ENCODE measurements around the gene SLC7A11.

The SLC7A11 gene

GRCh38 chr4:138242076-138242833 is at the start of gene SLC7A11:
SLC7A11 (minus strand) TSS chr4:138242349; CDS start chr4:138242069, 280 bp downstream.
- peak; percentile 71 for DNase-seq (ENCODE audit: low spot score)

GRCh38 chr4:138291431-138291830 is 49.3 kb upstream of the SLC7A11 start:
- DNase-seq (ENCODE audit: low spot score), result no peak

GRCh38 chr4:138290805-138291204 is 48.7 kb upstream of the SLC7A11 start:
- DNase-seq (ENCODE audit: low spot score), result no peak

GRCh38 chr4:138279286-138279685 is 37.1 kb upstream of the SLC7A11 start:
- no peak for DNase-seq (ENCODE audit: low spot score)

GRCh38 chr4:138277133-138277532 is 35.0 kb upstream of the SLC7A11 start:
- DNase-seq (ENCODE audit: low spot score), result no peak

GRCh38 chr4:138275963-138276621 is 33.9 kb upstream of the SLC7A11 start:
- peak; percentile 72 for DNase-seq (ENCODE audit: low spot score)

- DNase-seq (ENCODE audit: low spot score), result no peak
Observed at GRCh38 chr4:138275216-138275615, 33.1 kb upstream of the SLC7A11 start.

GRCh38 chr4:138269175-138269574 is 27.0 kb upstream of the SLC7A11 start:
- DNase-seq (ENCODE audit: low spot score), result no peak

GRCh38 chr4:138267835-138268234 is 25.7 kb upstream of the SLC7A11 start:
- no peak for DNase-seq (ENCODE audit: low spot score)

GRCh38 chr4:138266948-138267347 is 24.8 kb upstream of the SLC7A11 start:
- DNase-seq (ENCODE audit: low spot score), result no peak

- no peak for DNase-seq (ENCODE audit: low spot score)
Observed at GRCh38 chr4:138263247-138263816, 21.2 kb upstream of the SLC7A11 start.

GRCh38 chr4:138262469-138262868 is 20.3 kb upstream of the SLC7A11 start:
- no peak for DNase-seq (ENCODE audit: low spot score)

- no peak for DNase-seq (ENCODE audit: low spot score)
Observed at GRCh38 chr4:138262030-138262429, 19.9 kb upstream of the SLC7A11 start.

GRCh38 chr4:138259824-138260223 is 17.7 kb upstream of the SLC7A11 start:
- DNase-seq (ENCODE audit: low spot score), result peak; percentile 18

GRCh38 chr4:138259271-138259670 is 17.1 kb upstream of the SLC7A11 start:
- peak; percentile 32 for DNase-seq (ENCODE audit: low spot score)

GRCh38 chr4:138256608-138257007 is 14.5 kb upstream of the SLC7A11 start:
- DNase-seq (ENCODE audit: low spot score), result no peak

GRCh38 chr4:138255917-138256597 is 13.9 kb upstream of the SLC7A11 start:
- no peak for DNase-seq (ENCODE audit: low spot score)

- DNase-seq (ENCODE audit: low spot score), result no peak
Observed at GRCh38 chr4:138252551-138252950, 10.4 kb upstream of the SLC7A11 start.

- DNase-seq (ENCODE audit: low spot score), result no peak
Observed at GRCh38 chr4:138251938-138252337, 9.8 kb upstream of the SLC7A11 start.

GRCh38 chr4:138249132-138249531 is 7.0 kb upstream of the SLC7A11 start:
- no peak for DNase-seq (ENCODE audit: low spot score)

- DNase-seq (ENCODE audit: low spot score), result no peak
Observed at GRCh38 chr4:138248058-138248457, 5.9 kb upstream of the SLC7A11 start.

- no peak for DNase-seq (ENCODE audit: low spot score)
Observed at GRCh38 chr4:138247643-138248042, 5.5 kb upstream of the SLC7A11 start.

- DNase-seq (ENCODE audit: low spot score), result no peak
Observed at GRCh38 chr4:138243369-138243768, 1.2 kb upstream of the SLC7A11 start.

All from AG20443 (cell line).